Measurements from ENCODE around the gene SECISBP2L.

SECISBP2L gene

GRCh38 chr15:48946074-48946839, 100.0 kb downstream of the SECISBP2L start:
- no peaks in the 10 kb centered on the region for H3K79me2 ChIP-seq (ENCODE audit: insufficient read depth, low read length)

GRCh38 chr15:48945386-48945785, 100.9 kb downstream of the SECISBP2L start:
- Histone ChIP-seq H3K27ac (ENCODE audit: low read depth, low read length) (no peak overlapping the region), H3K36me3 (ENCODE audit: low read length) (no peaks in the 10 kb centered on the region), H3K9ac (ENCODE audit: low read length) (no peak overlapping the region), H3K27me3 (ENCODE audit: low read length) (no peaks in the 10 kb centered on the region), H3K79me2 (ENCODE audit: insufficient read depth, low read length) (no peaks in the 10 kb centered on the region), H3K9me2 (replicated peaks; ENCODE audit: insufficient read depth, low read length) (no peaks in the 10 kb centered on the region), H3K4me3 (ENCODE audit: insufficient read depth, low read length, poor library complexity, severe bottlenecking) (no peak overlapping the region), H3K9me3 (ENCODE audit: insufficient read depth, low read length) (no peaks in the 10 kb centered on the region), H2AFZ (ENCODE audit: low read depth, low read length, severe bottlenecking) (no peak overlapping the region), H4K20me1 (ENCODE audit: low read depth, low read length) (no peaks in the 10 kb centered on the region), H3F3A (ENCODE audit: insufficient read depth) (no peaks in the 10 kb centered on the region), H3K4me2 (ENCODE audit: low read depth, low read length, poor library complexity, severe bottlenecking) (no peak overlapping the region)
- TF ChIP-seq CTCF (IDR thresholded peaks at IDR 0.05; ENCODE audit: insufficient read depth, low read length, poor library complexity, severe bottlenecking): no peak
- TF ChIP-seq EZH2phosphoT487 (conservative IDR thresholded peaks at IDR 0.05; ENCODE audit: low read length): no peak

More at GRCh38 chr15:48946074-48946839, 100.0 kb downstream of the SECISBP2L start:
- H3F3A ChIP-seq (ENCODE audit: insufficient read depth): no peaks in the 10 kb centered on the region
- H3K9me2 ChIP-seq (replicated peaks; ENCODE audit: insufficient read depth, low read length): no peaks in the 10 kb centered on the region
- no peak overlapping the region for H2AFZ ChIP-seq (ENCODE audit: low read depth, low read length, severe bottlenecking)
- no peak overlapping the region for H3K4me3 ChIP-seq (ENCODE audit: insufficient read depth, low read length, poor library complexity, severe bottlenecking)
- H3K36me3 ChIP-seq (ENCODE audit: low read length): no peaks in the 10 kb centered on the region
- no peaks in the 10 kb centered on the region for H3K27me3 ChIP-seq (ENCODE audit: low read length)
- no peaks in the 10 kb centered on the region for H3K9me3 ChIP-seq (ENCODE audit: insufficient read depth, low read length)
- no peak overlapping the region for H3K27ac ChIP-seq (ENCODE audit: low read depth, low read length)
- H4K20me1 ChIP-seq (ENCODE audit: low read depth, low read length): no peaks in the 10 kb centered on the region
- TF ChIP-seq CTCF (IDR thresholded peaks at IDR 0.05; ENCODE audit: insufficient read depth, low read length, poor library complexity, severe bottlenecking): no peak
- TF ChIP-seq EZH2phosphoT487 (conservative IDR thresholded peaks at IDR 0.05; ENCODE audit: low read length): no peak
- no peak overlapping the region for H3K4me2 ChIP-seq (ENCODE audit: low read depth, low read length, poor library complexity, severe bottlenecking)
- H3K9ac ChIP-seq (ENCODE audit: low read length): no peak overlapping the region

- Histone ChIP-seq H3K4me3 (ENCODE audit: insufficient read depth, low read length, poor library complexity, severe bottlenecking) (no peak overlapping the region), H3K36me3 (ENCODE audit: low read length) (no peaks in the 10 kb centered on the region), H3K9me3 (ENCODE audit: insufficient read depth, low read length) (no peaks in the 10 kb centered on the region), H2AFZ (ENCODE audit: low read depth, low read length, severe bottlenecking) (no peak overlapping the region), H3K4me2 (ENCODE audit: low read depth, low read length, poor library complexity, severe bottlenecking) (no peak overlapping the region), H3K27me3 (ENCODE audit: low read length) (no peaks in the 10 kb centered on the region), H3K9me2 (replicated peaks; ENCODE audit: insufficient read depth, low read length) (no peaks in the 10 kb centered on the region), H4K20me1 (ENCODE audit: low read depth, low read length) (no peaks in the 10 kb centered on the region), H3K79me2 (ENCODE audit: insufficient read depth, low read length) (no peaks in the 10 kb centered on the region), H3K9ac (ENCODE audit: low read length) (no peak overlapping the region), H3K27ac (ENCODE audit: low read depth, low read length) (no peak overlapping the region), H3F3A (ENCODE audit: insufficient read depth) (no peaks in the 10 kb centered on the region)
- TF ChIP-seq EZH2phosphoT487 (conservative IDR thresholded peaks at IDR 0.05; ENCODE audit: low read length) (no peak), CTCF (IDR thresholded peaks at IDR 0.05; ENCODE audit: insufficient read depth, low read length, poor library complexity, severe bottlenecking) (no peak)
Observed at GRCh38 chr15:48941904-48942303, 104.3 kb downstream of the SECISBP2L start.
